Muscle of leg (tissue), 11 donors: ENCODE data around the gene LRRIQ1. TPM values are rescaled to one million over a fixed set of nuclear protein-coding genes. Genes with fewer than 3 reads are reported as not detected.

Experiments
- DNase-seq: peaks from one replicate; pipeline ENCODE4 v3.0.0; 2013
- H3K27ac ChIP-seq: one replicate; pipeline ENCODE4 v1.5.1; 2013; ENCODE audit warnings: mild to moderate bottlenecking, low read length, control low read depth
- H3K27me3 ChIP-seq: one replicate; pipeline ENCODE4 v1.6.1; 2013; ENCODE audit warnings: low read length; ENCODE audit not compliant: control insufficient read depth, insufficient read depth
- H3K36me3 ChIP-seq: one replicate; pipeline ENCODE4 v1.6.1; 2013; ENCODE audit warnings: low read length; ENCODE audit not compliant: control insufficient read depth, insufficient read depth
- H3K4me1 ChIP-seq: one replicate; pipeline ENCODE4 v1.6.1; 2013; ENCODE audit warnings: low read length; ENCODE audit not compliant: control insufficient read depth, insufficient read depth
- H3K4me3 ChIP-seq: one replicate; pipeline ENCODE4 v1.5.1; 2013; ENCODE audit warnings: low read length, control low read depth
- H3K9me3 ChIP-seq: replicated peaks from 2 replicates; pipeline ENCODE4 v1.6.1; 2013; ENCODE audit warnings: low read depth, low read length; ENCODE audit not compliant: control insufficient read depth
- WGBS: methylation state at CpG from one replicate; pipeline ENCODE4 v1.1.5; 2013; ENCODE audit warnings: missing lambda C conversion rate; ENCODE audit not compliant: insufficient coverage; 5-methylcytosine and 5-hydroxymethylcytosine counted together
- polyA plus RNA-seq, 8 donors: library from polyadenylated mRNA; unstranded; fragments of 120-200 nt; gene quantifications; one replicate each; pipeline versions ENCODE4 v1.2.1 to v1.2.3, GENCODE V29; 2013; ENCODE audit warnings: inconsistent platforms in 1 of 8, low replicate concordance in 1 of 8; ENCODE audit not compliant: insufficient read length in 8 of 8, insufficient read depth in 1 of 8
- total RNA-seq: library from RNA; stranded (reverse); fragments of 120-200 nt; gene quantifications from one replicate; pipeline ENCODE4 v1.2.4, GENCODE V29; 2013

The LRRIQ1 gene
- total and polyA plus RNA-seq, 9 donors: 0.15 to 0.77 (median 0.46) TPM

- H3K36me3 ChIP-seq: no peaks in the 10 kb centered on the region
- no peak for DNase-seq
- no peaks in the 10 kb centered on the region for H3K9me3 ChIP-seq
- H3K27ac ChIP-seq: no peak overlapping the region
- no peak overlapping the region for H3K4me3 ChIP-seq
- no peaks in the 10 kb centered on the region for H3K4me1 ChIP-seq
- H3K27me3 ChIP-seq: no peaks in the 10 kb centered on the region
- no CpG with 5 or more reads among the region's 3 CpGs for WGBS
Observed at GRCh38 chr12:85244561-85244960, 208.4 kb downstream of the LRRIQ1 start.

- H3K27ac ChIP-seq: no peak overlapping the region
- H3K9me3 ChIP-seq: no peaks in the 10 kb centered on the region
- no peaks in the 10 kb centered on the region for H3K4me1 ChIP-seq
- no peak for DNase-seq
- H3K27me3 ChIP-seq: no peaks in the 10 kb centered on the region
- H3K36me3 ChIP-seq: no peaks in the 10 kb centered on the region
- no peak overlapping the region for H3K4me3 ChIP-seq
- WGBS: 40% methylated on average over 1 of the region's 4 CpGs
Observed at GRCh38 chr12:85253853-85254252, 217.7 kb downstream of the LRRIQ1 start.

DNA sequence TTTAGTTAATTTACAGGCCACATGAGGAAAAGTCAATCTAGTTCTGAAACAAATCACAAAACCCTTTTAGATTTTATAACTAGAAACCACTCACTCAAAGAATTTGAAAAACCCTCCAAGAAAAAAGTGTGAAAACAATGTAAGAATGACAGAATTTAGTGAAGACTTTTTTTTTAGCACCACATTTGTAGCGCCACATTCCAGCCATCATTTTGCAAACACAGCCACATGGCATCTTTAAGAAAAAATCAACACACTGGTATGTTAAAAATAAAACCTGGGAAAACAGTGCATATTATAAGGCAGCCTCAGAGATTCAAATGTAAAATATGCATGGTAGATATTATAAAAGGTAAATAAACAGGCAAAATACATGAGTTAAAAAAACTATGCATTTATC is 221.5 kb downstream of the LRRIQ1 start:
- Histone ChIP-seq H3K27me3 (no peaks in the 10 kb centered on the region), H3K4me3 (no peak overlapping the region), H3K4me1 (no peaks in the 10 kb centered on the region), H3K27ac (no peak overlapping the region), H3K36me3 (no peaks in the 10 kb centered on the region), H3K9me3 (no peaks in the 10 kb centered on the region)
- no CpG with 5 or more reads among the region's 1 CpG for WGBS
- DNase-seq: no peak

DNA sequence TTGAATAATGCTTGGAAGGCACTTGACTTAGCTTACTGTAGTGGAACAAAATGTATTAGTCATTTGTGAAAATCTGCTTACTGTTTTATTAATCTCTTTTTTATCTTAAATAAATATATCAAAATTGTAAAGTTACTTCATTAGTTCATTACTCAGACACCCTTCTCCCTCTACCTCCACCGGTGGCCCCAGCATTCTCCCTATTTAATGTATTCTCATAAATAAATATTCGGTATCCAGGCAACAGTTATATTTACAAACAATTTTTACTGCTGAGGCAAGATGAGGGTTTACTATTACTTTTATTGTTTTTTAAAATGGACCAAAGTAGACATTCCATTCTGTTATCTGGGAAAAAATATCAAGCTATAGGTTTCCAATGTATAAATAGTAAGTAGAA is 224.3 kb downstream of the LRRIQ1 start:
- no CpG with 5 or more reads among the region's 2 CpGs for WGBS
- no peak for DNase-seq
- Histone ChIP-seq H3K9me3 (no peaks in the 10 kb centered on the region), H3K4me3 (no peak overlapping the region), H3K36me3 (no peaks in the 10 kb centered on the region), H3K27ac (no peak overlapping the region), H3K4me1 (no peaks in the 10 kb centered on the region), H3K27me3 (no peaks in the 10 kb centered on the region)

GRCh38 chr12:85260896-85261295 is 224.7 kb downstream of the LRRIQ1 start:
- 52% methylated on average over 2 of the region's 3 CpGs for WGBS
- no peak overlapping the region for H3K27ac ChIP-seq
- no peaks in the 10 kb centered on the region for H3K4me1 ChIP-seq
- no peak overlapping the region for H3K4me3 ChIP-seq
- H3K36me3 ChIP-seq: no peaks in the 10 kb centered on the region
- H3K27me3 ChIP-seq: no peaks in the 10 kb centered on the region
- DNase-seq: no peak
- no peaks in the 10 kb centered on the region for H3K9me3 ChIP-seq

GRCh38 chr12:85266356-85266755 is 230.2 kb downstream of the LRRIQ1 start:
- no peaks in the 10 kb centered on the region for H3K9me3 ChIP-seq
- H3K4me1 ChIP-seq: no peaks in the 10 kb centered on the region
- H3K4me3 ChIP-seq: no peak overlapping the region
- H3K36me3 ChIP-seq: no peaks in the 10 kb centered on the region
- WGBS: 60% methylated on average over 1 of the region's 4 CpGs
- H3K27ac ChIP-seq: no peak overlapping the region
- no peaks in the 10 kb centered on the region for H3K27me3 ChIP-seq
- no peak for DNase-seq

DNA sequence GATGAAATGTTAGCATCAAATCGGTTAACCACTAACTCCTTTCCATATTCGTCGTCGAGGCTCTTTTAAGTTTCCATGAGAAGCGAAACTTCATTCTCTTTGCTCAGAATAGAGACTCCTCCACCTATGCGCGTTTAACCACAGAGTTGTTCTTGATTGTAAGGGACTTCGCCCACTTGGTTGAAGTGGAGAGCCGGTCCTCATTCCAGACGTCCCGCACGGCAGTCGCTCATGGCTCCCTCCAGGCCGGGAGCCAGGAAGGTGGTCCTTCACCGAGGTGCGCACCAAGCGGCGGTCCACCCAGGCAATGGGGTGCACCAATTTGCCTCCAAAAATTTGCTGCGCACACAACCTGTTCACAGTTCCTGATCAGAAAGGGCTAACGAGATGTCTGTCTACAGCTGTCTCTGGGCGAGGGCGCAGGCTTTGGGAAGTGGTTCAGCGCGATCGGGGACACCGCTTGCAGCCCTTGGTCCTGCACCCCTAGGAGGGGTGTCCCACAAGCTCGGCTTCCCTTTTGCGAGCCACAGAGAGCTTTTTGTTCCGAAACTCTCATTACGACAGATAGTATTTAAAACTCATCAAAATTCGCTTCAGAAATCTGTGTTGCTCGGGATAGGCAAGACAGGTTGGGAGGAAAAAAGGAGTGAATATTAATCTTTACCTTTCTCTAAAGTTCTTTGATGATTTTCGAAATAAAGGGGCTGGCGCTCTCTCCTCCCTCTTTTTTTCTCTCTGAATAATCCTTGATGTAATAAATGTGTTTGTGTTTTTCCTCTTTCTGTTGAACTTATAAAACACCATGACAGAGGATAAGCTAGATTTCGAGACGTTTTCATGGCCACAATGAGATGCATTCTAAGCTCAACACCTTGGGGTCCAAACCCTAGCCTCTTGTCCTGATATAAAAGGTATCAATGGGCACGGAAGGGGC is 237.5 kb downstream of the LRRIQ1 start:
- Histone ChIP-seq H3K4me3 (no peak overlapping the region), H3K27me3 (peaks cover 36% of the 10 kb centered on the region)

GRCh38 chr12:85274315-85274651 is 238.1 kb downstream of the LRRIQ1 start:
- DNase-seq: no peak
- H3K27me3 ChIP-seq: peaks cover 42% of the 10 kb centered on the region
- no peaks in the 10 kb centered on the region for H3K36me3 ChIP-seq
- no peaks in the 10 kb centered on the region for H3K9me3 ChIP-seq
- H3K4me1 ChIP-seq: peaks cover 5% of the 10 kb centered on the region
- no peak overlapping the region for H3K27ac ChIP-seq
- WGBS: no CpG with 5 or more reads among the region's 8 CpGs
- H3K4me3 ChIP-seq: no peak overlapping the region

More for the DNA sequence above, 237.5 kb downstream of the LRRIQ1 start:
- DNase-seq: no peak
- no peaks in the 10 kb centered on the region for H3K36me3 ChIP-seq
- WGBS: 4% methylated on average over 20 of the region's 37 CpGs
- H3K9me3 ChIP-seq: no peaks in the 10 kb centered on the region
- no peak overlapping the region for H3K27ac ChIP-seq
- H3K4me1 ChIP-seq: peaks cover 5% of the 10 kb centered on the region

DNA sequence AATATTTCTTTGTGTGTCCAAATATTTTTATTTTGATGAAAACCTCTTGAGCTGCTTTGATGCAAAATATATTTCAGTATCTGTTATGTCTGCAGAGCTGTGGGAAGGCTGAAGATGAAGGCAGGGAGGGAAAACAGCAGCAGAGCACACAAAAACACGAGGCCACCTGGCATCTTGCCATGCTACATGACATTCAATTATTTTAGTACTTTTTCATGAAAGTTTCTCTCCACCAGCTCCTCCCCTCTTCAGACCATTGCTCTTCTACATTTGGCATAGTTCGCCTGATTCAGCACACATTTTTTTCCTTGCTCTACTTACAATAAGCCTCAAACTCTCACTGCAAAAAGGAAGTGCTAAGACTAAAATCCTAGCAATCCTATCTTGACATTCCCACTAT is 239.2 kb downstream of the LRRIQ1 start:
- Histone ChIP-seq H3K9me3 (no peaks in the 10 kb centered on the region), H3K36me3 (no peaks in the 10 kb centered on the region), H3K27me3 (peaks cover 52% of the 10 kb centered on the region), H3K4me3 (no peak overlapping the region), H3K27ac (no peak overlapping the region), H3K4me1 (peaks cover 8% of the 10 kb centered on the region)
- DNase-seq: no peak
- WGBS: no CpG with 5 or more reads among the region's 2 CpGs

- no peak overlapping the region for H3K27ac ChIP-seq
- H3K36me3 ChIP-seq: no peaks in the 10 kb centered on the region
- no CpG with 5 or more reads among the region's 3 CpGs for WGBS
- H3K27me3 ChIP-seq: peaks cover 62% of the 10 kb centered on the region
- no peak for DNase-seq
- no peak overlapping the region for H3K4me3 ChIP-seq
- no peaks in the 10 kb centered on the region for H3K9me3 ChIP-seq
- H3K4me1 ChIP-seq: peaks cover 14% of the 10 kb centered on the region
Observed at GRCh38 chr12:85277191-85277590, 241.0 kb downstream of the LRRIQ1 start.
